ENCODE measurements around the gene CCNA1.

The CCNA1 gene

DNA sequence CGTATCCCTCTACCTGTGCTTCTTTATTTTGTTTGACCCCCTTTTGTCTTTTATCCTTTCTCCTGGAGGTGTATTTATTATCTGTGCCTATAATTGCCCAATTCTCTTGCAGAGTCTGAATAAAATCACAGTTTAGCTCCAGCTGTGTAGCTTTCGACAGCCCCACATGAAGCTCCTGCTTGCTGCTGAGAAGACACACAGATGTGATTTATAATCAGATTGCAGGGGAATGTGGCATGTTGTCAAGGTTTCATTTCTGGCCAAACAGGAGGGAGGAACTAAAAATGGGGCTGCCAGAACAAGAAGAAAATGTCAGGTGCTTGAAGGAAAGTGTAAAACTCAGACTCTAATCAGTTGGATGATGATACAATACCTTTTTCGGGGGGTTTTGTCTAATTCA, 22.7 kb downstream of the CCNA1 start:
- DNase-seq, result no peak

DNA sequence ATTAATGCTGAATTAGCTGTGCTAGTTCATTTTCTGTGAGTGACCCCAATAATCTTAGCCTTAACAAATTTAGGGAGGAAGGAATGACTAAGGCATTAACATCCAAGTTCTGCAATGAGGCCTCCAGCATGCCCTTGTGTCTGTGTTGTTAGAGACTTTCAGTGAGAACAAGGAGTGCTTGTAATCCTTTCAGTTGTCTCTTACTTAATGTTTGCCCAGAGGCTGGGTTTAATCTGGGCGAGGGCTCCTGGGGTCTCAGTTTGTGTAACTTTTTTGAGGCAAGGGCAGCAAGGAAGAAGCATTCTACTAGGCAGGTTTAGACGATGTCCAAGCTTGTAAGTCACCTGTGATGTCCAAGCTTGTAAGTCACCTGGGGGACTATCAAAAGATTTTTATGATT, 24.3 kb downstream of the CCNA1 start:
- DNase-seq, result no peak

GRCh38 chr13:36461506-36461905, 29.2 kb downstream of the CCNA1 start:
- no peak for DNase-seq

GRCh38 chr13:36475468-36475867, 43.2 kb downstream of the CCNA1 start:
- DNase-seq, result no peak

DNA sequence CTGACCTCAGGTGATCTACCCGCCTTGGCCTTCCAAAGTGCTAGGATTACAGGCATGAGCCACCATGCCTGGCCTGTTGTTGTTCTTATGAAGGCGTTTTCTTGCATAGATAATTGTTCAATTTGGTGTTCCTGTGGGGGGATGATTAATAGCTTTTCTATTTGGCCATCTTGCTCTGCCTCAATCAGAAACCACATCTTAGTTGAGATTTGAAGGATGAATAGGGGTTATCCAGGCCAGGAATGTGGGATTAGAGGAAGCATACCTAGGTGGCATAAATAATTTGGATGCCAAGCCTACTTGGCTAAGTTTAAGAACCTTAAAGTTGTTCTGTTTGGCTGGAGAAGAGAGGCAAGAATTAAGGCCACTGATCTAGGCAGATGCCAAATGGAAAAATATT, 44.4 kb downstream of the CCNA1 start:
- DNase-seq, result no peak

- no peak for DNase-seq
These were observed 48.6 kb downstream of the CCNA1 start for GRCh38 chr13:36480726-36481427.

- DNase-seq, result no peak
These were observed 57.8 kb downstream of the CCNA1 start for GRCh38 chr13:36490055-36490454.

Data from activated CD4-positive, alpha-beta T cell treated with anti-CD3 and anti-CD28 coated beads for 1 hour (primary cell).